ENCODE results near the gene NRIP1. TPM values are rescaled to one million over a fixed set of nuclear protein-coding genes. Genes with fewer than 3 reads are reported as not detected.

The NRIP1 gene
- total RNA-seq, 1 experiment from 2014 or later = 29.6 TPM

GRCh38 chr21:15015622-15016471 lies 49.0 kb downstream of the NRIP1 start:
- POLR2A ChIA-PET = no interaction called here
- Histone ChIP-seq H2AFZ (ENCODE audit: low read depth, low read length, poor library complexity, severe bottlenecking) (no peak overlapping the region), H3K4me1 (ENCODE audit: control insufficient read depth in 1 of 2, insufficient read depth in 2 of 2, low read length in 2 of 2) (peaks cover 0 to 5% of the 10 kb centered on the region in 2 experiments; a peak in 1 of 4 replicates), H3K79me2 (ENCODE audit: insufficient read depth, low read length) (peaks cover 76% of the 10 kb centered on the region), H3K27ac (ENCODE audit: low read depth, low read length) (no peak overlapping the region), H3K9me2 (ENCODE audit: insufficient read depth) (no peaks in the 10 kb centered on the region), H3K9me3 (ENCODE audit: control insufficient read depth in 1 of 2, insufficient read depth in 1 of 2, low read depth in 1 of 2, low read length in 2 of 2) (no peaks in the 10 kb centered on the region), H3K36me3 (ENCODE audit: control insufficient read depth in 1 of 2, insufficient read depth in 2 of 2, low read length in 2 of 2) (0 out of 4 replicates have a peak, but pooled peaks cover 0 to 3% of the 10 kb centered on the region in 2 experiments), H3K4me3 (replicated peaks in 1 of 2; ENCODE audit: low read depth in 1 of 2, low read length in 2 of 2) (no peak overlapping the region), H4K20me1 (ENCODE audit: insufficient read depth) (no peaks in the 10 kb centered on the region), H3K27me3 (ENCODE audit: insufficient read depth, low read length) (no peaks in the 10 kb centered on the region), H3K9ac (ENCODE audit: low read length) (no peak overlapping the region), H3K4me2 (ENCODE audit: low read length) (no peak overlapping the region)
- no peak for TF ChIP-seq POLR2AphosphoS5 (IDR thresholded peaks at IDR 0.05; ENCODE audit: low read depth, low read length)
- TF ChIP-seq ELF1 (IDR thresholded peaks at IDR 0.05; ENCODE audit: borderline replicate concordance, low read depth) = no peak
- RAD21 ChIA-PET (ENCODE audit: low non-redundant PET in 1 of 2, low total read pairs in 2 of 2, uncharacterized antibody in 2 of 2, unreplicated experiment in 2 of 2) = no interaction called here
- no peak for DNase-seq (ENCODE audit: low read depth, low spot score)
- no peak for ATAC-seq
- no TSS peak for BruUV-seq (replicated peaks)
- CTCF ChIA-PET = no interaction called here
- intact Hi-C loops (cut with micrococcal nuclease) = no loop called here

DNA sequence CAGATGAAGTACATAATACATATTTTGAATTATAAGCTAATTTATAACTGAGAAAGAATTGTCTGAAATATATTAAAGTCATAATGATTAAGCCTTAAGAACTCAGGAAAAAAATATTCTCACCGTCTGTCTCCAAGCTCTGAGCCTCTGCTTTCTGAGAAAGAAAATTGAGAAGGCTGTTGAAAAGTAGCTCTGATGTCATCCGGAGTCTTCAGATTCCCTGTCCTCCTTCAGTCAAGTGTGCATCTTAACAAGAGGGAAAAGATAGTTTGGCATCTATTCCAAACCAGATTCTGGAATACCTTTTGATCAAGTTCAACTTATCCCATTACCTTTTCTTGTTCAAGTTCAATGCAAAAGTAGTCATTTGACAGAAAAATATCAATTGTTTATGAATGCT lies 50.6 kb downstream of the NRIP1 start:
- H3K9me2 ChIP-seq (ENCODE audit: insufficient read depth) = no peaks in the 10 kb centered on the region
- peaks cover 0 to 5% of the 10 kb centered on the region in 2 experiments; a peak in 1 of 4 replicates for H3K4me1 ChIP-seq (ENCODE audit: control insufficient read depth in 1 of 2, insufficient read depth in 2 of 2, low read length in 2 of 2)
- ATAC-seq (no peak), DNase-seq (ENCODE audit: low read depth, low spot score) (no peak)
- POLR2A ChIA-PET = no interaction called here
- CTCF ChIA-PET = no interaction called here
- no TSS peak for BruUV-seq (replicated peaks)
- H3K4me2 ChIP-seq (ENCODE audit: low read length) = no peak overlapping the region
- H3K36me3 ChIP-seq (ENCODE audit: control insufficient read depth in 1 of 2, insufficient read depth in 2 of 2, low read length in 2 of 2) = 0 out of 4 replicates have a peak, but pooled peaks cover 0 to 3% of the 10 kb centered on the region in 2 experiments
- H3K27me3 ChIP-seq (ENCODE audit: insufficient read depth, low read length) = no peaks in the 10 kb centered on the region
- intact Hi-C loops (cut with micrococcal nuclease) = no loop called here
- no peaks in the 10 kb centered on the region for H4K20me1 ChIP-seq (ENCODE audit: insufficient read depth)
- no peaks in the 10 kb centered on the region for H3K9me3 ChIP-seq (ENCODE audit: control insufficient read depth in 1 of 2, insufficient read depth in 1 of 2, low read depth in 1 of 2, low read length in 2 of 2)
- no peak overlapping the region for H3K27ac ChIP-seq (ENCODE audit: low read depth, low read length)
- TF ChIP-seq TCF7L2 (IDR thresholded peaks at IDR 0.05; ENCODE audit: borderline replicate concordance, extremely low read depth, insufficient read depth, insufficient read length) (no peak), CBX3 (IDR thresholded peaks at IDR 0.05; ENCODE audit: low read depth) (no peak)
- H3K79me2 ChIP-seq (ENCODE audit: insufficient read depth, low read length) = peaks cover 67% of the 10 kb centered on the region
- H3K4me3 ChIP-seq (replicated peaks in 1 of 2; ENCODE audit: low read depth in 1 of 2, low read length in 2 of 2) = no peak overlapping the region
- RAD21 ChIA-PET (ENCODE audit: low non-redundant PET in 1 of 2, low total read pairs in 2 of 2, uncharacterized antibody in 2 of 2, unreplicated experiment in 2 of 2) = no interaction called here
- no peak overlapping the region for H3K9ac ChIP-seq (ENCODE audit: low read length)
- no peak overlapping the region for H2AFZ ChIP-seq (ENCODE audit: low read depth, low read length, poor library complexity, severe bottlenecking)

Data from HCT116 (cell line).